GM06990 (cell line): ENCODE measurements around the gene SLC35A4.

Experiments
- DNase-seq: peaks from one replicate; pipeline ENCODE4 v3.0.0-alpha.2; 2011; ENCODE audit not compliant: insufficient read length; ENCODE audit errors: extremely low read depth
- H3K27me3 ChIP-seq: replicated peaks from 2 replicates; pipeline ENCODE4 v1.6.0; 2011; ENCODE audit warnings: low read length; ENCODE audit not compliant: control insufficient read depth, insufficient read depth
- H3K36me3 ChIP-seq: 2 replicates; pipeline ENCODE4 v1.5.1; 2011; ENCODE audit warnings: low read length; ENCODE audit not compliant: control insufficient read depth, insufficient read depth
- H3K4me3 ChIP-seq: replicated peaks from 2 replicates; pipeline ENCODE4 v1.5.1; 2011; ENCODE audit warnings: low read depth, mild to moderate bottlenecking, control low read depth, low read length
- CTCF ChIP-seq: IDR thresholded peaks from 2 replicates; pipeline ENCODE4 v1.5.1; 2011; ENCODE audit warnings: low read length, control low read depth, mild to moderate bottlenecking, inconsistent platforms; ENCODE audit not compliant: insufficient read depth, poor library complexity, severe bottlenecking

The SLC35A4 gene

GRCh38 chr5:140545606-140546005, 19.0 kb upstream of the SLC35A4 start:
- no peak for TF ChIP-seq CTCF
- Histone ChIP-seq H3K27me3 (no peaks in the 10 kb centered on the region), H3K4me3 (no peak overlapping the region), H3K36me3 (peaks cover 17% of the 10 kb centered on the region)
- DNase-seq = no peak

- no peaks in the 10 kb centered on the region for H3K27me3 ChIP-seq
- TF ChIP-seq CTCF = no peak
- DNase-seq = no peak
- H3K36me3 ChIP-seq = peaks cover 24% of the 10 kb centered on the region
- H3K4me3 ChIP-seq = no peak overlapping the region
Measured at GRCh38 chr5:140546851-140547507, 17.6 kb upstream of the SLC35A4 start.

- no peak for TF ChIP-seq CTCF
- Histone ChIP-seq H3K4me3 (peak within 1 kb of the TSS; percentile 10; the same call in 1 of the 2 replicates), H3K36me3 (peaks cover 24% of the 10 kb centered on the region), H3K27me3 (no peaks in the 10 kb centered on the region)
- DNase-seq = peak; percentile 84
Measured at GRCh38 chr5:140547508-140548299, 16.9 kb upstream of the SLC35A4 start, which contains the start of gene EIF4EBP3. TSS of gene EIF4EBP3 (plus strand) at chr5:140547662. CDS start at chr5:140547738, 76 bp downstream.

- no peak for DNase-seq
- Histone ChIP-seq H3K36me3 (peaks cover 24% of the 10 kb centered on the region), H3K27me3 (no peaks in the 10 kb centered on the region), H3K4me3 (no peak overlapping the region)
- TF ChIP-seq CTCF = no peak
Measured at GRCh38 chr5:140548300-140548688, 16.3 kb upstream of the SLC35A4 start.

- TF ChIP-seq CTCF = no peak
- Histone ChIP-seq H3K27me3 (no peaks in the 10 kb centered on the region), H3K4me3 (no peak overlapping the region), H3K36me3 (peaks cover 24% of the 10 kb centered on the region)
- DNase-seq = no peak
Measured at GRCh38 chr5:140548791-140549190, 15.8 kb upstream of the SLC35A4 start.
